GM18520 (cell line): ENCODE measurements around the gene RNF149.
"Not testable (repeated sequence)": the region's sequence is repeated elsewhere in the genome, so short reads cannot be mapped to it uniquely, and the experiment has no call there.

ENCODE experiments used
- ATAC-seq: cut with Tn5 transposase; IDR thresholded peaks from one replicate; pipeline ENCODE4 v1.9.1; 2021; ENCODE audit not compliant: unreplicated experiment

RNF149 gene, protein sequence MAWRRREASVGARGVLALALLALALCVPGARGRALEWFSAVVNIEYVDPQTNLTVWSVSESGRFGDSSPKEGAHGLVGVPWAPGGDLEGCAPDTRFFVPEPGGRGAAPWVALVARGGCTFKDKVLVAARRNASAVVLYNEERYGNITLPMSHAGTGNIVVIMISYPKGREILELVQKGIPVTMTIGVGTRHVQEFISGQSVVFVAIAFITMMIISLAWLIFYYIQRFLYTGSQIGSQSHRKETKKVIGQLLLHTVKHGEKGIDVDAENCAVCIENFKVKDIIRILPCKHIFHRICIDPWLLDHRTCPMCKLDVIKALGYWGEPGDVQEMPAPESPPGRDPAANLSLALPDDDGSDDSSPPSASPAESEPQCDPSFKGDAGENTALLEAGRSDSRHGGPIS

GRCh38 chr2:101308432-101309210 is at the start of gene RNF149:
Gene RNF149 (minus strand): TSS chr2:101308701. CDS start chr2:101308588, 113 bp downstream.
- ATAC-seq = peak; percentile 41

DNA sequence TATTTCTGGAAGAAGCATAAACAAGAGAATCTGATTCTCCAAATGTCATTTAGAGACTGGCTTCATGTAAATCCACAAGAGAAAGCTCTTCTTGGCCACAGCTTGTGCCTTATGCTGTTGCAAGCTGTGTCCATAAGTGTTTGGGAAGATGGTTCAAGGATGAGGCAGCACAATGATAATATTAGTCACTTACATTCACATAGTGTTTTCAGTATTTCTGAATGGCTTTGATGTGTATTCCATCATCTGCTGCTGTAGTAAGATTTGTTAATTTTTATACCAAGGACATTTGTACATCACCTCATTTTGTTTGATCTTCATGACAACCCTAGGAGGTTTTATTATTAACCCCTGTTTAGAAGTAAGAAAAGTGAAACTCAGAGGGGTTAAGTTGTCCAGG is 48.9 kb upstream of the RNF149 start:
- no peak for ATAC-seq

- no peak for ATAC-seq
These were observed 48.0 kb upstream of the RNF149 start for GRCh38 chr2:101356521-101356920.

DNA sequence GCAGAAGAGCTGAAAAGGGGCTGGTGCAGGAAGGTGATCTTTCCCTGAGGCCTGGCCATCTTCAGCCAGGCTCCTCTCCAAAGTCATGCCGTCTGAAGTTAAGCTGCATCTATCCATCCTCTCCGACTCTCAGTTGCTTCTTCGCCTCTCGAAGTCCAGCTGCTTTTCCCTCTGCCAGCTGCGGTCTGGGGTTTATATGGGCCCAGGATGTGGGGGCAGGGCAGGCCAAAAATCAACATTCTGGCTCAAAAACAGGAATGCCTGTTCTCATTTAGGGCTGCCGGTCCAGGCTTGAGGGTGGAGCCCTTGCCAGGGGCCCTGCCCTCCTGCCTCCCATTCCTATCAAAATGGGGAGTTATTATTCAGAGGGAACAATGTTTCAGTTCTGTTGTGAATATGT is 47.6 kb upstream of the RNF149 start:
- no peak for ATAC-seq

GRCh38 chr2:101355401-101356054 is 47.0 kb upstream of the RNF149 start:
- ATAC-seq = no peak

DNA sequence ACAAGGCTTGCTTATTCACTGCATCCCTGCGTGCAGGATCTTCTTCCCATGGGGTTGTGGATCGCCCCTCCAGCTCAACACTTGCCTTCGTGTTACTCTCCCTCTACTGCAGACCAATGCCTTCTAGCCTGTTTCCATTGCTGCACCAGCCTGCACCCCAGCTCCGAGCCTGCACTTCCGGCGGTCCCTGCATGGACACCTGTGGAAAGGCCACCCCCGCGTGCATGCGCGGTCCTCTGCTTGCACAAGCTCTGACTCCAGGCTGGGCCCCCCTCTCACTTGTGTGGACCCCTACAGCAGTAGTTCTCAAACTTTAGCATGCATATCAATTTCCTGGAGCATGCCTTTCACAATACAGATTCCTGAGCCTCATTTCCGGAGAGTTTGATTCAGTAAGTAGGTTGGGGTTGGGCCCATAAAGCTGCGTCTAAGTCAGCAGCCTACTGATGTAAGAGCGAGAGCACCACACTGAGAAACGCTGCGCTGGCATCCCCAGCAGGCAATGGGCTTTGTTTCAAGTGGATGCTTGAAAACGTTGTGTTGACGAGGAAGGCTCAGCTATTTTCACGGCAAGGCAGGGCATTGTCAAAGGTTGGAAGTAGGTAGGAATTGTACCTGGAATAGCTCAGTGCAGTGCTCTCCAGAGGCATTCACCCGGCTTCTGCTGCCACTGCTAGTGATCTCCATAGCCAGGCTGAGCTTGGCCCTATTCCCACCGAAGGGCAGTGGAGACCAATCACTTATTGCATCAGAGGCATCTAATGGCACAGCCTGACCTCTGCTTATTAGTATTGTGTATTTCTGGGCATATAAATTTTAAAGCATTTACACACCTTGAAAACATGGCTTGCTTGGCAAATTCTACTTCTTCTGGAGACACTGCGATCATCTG is 46.2 kb upstream of the RNF149 start:
- ATAC-seq = no peak

- ATAC-seq = not testable (repeated sequence)
These were observed 44.1 kb upstream of the RNF149 start for GRCh38 chr2:101352631-101353030.

DNA sequence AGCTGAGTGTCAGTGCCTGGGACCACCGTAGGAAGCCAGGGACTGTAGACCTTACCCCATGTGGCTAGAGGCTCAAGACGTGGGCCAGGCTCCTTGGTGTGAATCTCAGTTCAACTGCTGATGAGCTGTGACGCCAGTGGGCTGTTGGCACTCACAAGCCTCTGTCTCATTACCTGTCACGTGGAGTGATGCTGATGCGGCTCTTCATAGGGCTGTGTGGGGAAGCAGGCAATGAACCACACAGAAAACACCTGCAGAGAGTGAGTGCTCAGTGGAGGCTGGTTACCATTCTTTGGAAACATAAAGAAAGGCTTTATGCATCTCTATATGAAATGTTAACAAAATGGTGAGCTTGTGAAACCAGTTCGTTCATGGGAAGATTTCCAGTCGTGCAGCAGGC is 42.7 kb upstream of the RNF149 start:
- ATAC-seq = no peak

GRCh38 chr2:101349893-101350662 is 41.6 kb upstream of the RNF149 start:
- no peak for ATAC-seq

DNA sequence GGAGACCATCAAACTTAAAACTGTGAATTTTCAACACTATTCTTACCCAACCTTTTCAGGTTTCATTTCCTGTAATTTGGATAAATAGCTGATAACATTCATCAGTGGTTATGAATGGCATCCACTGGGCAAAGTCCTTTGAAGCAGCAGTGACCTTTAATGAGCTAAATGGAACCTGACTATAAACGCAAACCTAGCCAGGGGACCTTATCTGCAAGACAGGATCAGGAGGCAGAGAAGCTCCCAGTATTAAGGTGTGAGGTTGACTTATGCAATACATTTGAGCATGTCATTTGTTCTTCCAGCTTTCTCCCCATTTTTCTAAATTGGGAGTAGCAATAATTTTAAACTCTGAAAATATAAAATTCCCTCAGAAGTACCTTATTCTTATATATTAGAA is 40.4 kb upstream of the RNF149 start:
- no peak for ATAC-seq

GRCh38 chr2:101346909-101347308 is 38.4 kb upstream of the RNF149 start:
- no peak for ATAC-seq

DNA sequence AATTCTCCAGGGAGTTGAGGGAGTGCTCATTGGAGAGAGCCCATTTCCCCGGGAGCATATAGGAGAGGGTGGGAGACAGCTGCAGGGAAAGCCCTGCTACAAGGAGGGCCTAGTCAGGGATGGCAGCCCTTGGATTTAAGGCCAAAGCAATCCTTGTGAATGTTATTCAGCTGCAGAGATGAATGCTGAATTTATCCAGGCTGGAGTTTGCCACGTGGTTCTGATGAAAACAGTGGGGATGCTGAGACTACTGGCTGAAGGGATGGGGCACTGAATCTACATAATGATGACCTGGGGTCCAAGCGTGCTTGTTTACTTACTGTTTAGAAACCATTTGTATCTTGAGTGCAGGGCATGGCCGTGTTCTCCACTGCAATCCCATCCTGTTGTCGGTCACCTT is 35.6 kb upstream of the RNF149 start:
- ATAC-seq = no peak

- no peak for ATAC-seq
These were observed 34.1 kb upstream of the RNF149 start for GRCh38 chr2:101342625-101343008.

- ATAC-seq = no peak
These were observed 33.6 kb upstream of the RNF149 start for GRCh38 chr2:101341901-101342624.

GRCh38 chr2:101341421-101341820 is 32.9 kb upstream of the RNF149 start:
- ATAC-seq = no peak

DNA sequence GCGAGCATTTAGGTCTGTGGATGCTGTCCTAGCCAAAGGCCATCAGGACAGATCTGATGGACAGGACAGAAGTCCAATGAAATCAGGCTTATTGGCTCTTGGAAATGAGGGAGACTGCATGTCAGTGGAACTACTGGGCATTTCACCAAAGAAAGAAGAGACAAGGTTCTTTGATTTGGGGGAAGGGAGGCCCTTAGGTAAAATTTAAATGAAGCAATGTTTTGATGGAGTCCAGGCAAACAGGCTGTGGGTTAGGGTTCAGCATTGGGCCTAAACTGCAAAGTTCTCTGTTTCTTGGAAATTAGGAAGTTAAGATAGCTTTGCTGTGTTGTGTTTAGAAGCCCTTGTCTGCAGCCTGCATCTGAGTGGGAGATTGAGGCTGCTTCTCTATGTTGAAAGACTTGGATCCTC is 31.6 kb upstream of the RNF149 start:
- no peak for ATAC-seq

DNA sequence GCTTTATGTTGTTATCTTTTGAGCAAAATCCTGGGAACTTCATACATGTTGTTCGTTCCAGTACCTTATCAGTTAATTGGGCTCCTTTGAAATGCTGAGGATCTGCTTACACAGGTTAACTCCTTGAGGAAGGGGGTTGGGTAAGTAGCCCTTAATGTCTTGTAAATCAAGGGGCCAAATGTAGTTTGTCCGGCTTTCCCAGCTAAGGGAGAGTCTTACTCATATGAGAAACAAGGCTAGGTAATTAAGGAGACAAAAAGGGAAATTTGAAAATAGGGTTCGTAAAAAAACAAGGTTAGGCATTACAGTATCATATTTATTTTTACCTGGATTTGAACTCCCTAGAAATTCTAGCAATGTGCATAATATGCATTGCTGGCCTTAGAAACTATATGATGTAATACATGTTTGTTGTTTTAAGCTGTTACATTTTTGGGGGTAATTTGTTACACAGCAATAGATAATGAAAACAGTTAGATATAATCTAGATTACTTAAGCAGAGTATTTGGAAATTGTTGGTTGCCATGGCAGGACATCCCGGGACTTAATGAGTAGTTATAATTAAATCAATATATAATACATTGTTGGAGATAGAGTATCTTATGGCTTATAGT is 30.9 kb upstream of the RNF149 start:
- no peak for ATAC-seq

DNA sequence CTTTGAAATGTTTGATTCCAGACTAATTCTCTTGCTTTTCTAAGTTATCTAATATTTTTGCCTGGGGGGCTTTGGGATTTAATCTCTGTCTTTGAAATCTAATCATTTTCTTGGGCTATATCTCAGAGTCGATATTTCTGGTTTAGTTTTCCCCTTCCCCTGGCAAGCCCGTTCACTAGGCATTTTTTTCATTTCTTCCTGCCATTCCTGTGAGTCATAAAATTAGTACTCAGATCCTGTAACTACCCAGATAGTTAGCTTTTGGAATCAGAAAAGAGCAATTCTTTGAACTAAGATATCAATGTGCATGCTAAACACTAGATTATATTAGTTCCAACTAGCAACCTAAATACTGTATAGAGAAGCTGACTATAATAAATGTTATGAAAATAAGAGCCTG is 29.4 kb upstream of the RNF149 start:
- no peak for ATAC-seq
